ENCODE data around the gene RECQL. TPM values are rescaled to one million over a fixed set of nuclear protein-coding genes. Genes with fewer than 3 reads are reported as not detected.

RECQL gene
- total RNA-seq, 4 donors from 2014 or later, result 6.5 to 33.0 (median 11.0) TPM

GRCh38 chr12:21459474-21459873, 42.0 kb downstream of the RECQL start:
- DNase-seq, result no peak
- H3K27ac ChIP-seq, result no peak overlapping the region
- no peaks in the 10 kb centered on the region for H3K9me3 ChIP-seq
- TF ChIP-seq CTCF (IDR thresholded peaks at IDR 0.05) (no peak), POLR2A (IDR thresholded peaks at IDR 0.05) (no peak)
- no peaks in the 10 kb centered on the region for H3K4me1 ChIP-seq
- peaks cover 0 to 96% (median 7%) of the 10 kb centered on the region in 3 donors for H3K36me3 ChIP-seq
- H3K27me3 ChIP-seq, result no peaks in the 10 kb centered on the region
- H3K4me3 ChIP-seq, result no peak overlapping the region

GRCh38 chr12:21456291-21456780, 45.1 kb downstream of the RECQL start:
- DNase-seq, result no peak
- Histone ChIP-seq H3K4me1 (no peaks in the 10 kb centered on the region), H3K27me3 (no peaks in the 10 kb centered on the region), H3K9me3 (no peaks in the 10 kb centered on the region), H3K4me3 (no peak overlapping the region), H3K27ac (no peak overlapping the region), H3K36me3 (peaks cover 0 to 77% (median under 1%) of the 10 kb centered on the region in 3 donors)
- TF ChIP-seq POLR2A (IDR thresholded peaks at IDR 0.05) (no peak), CTCF (IDR thresholded peaks at IDR 0.05) (no peak)

- H3K4me1 ChIP-seq, result no peaks in the 10 kb centered on the region
- H3K27ac ChIP-seq, result no peak overlapping the region
- no peak for TF ChIP-seq CTCF (IDR thresholded peaks at IDR 0.05)
- TF ChIP-seq POLR2A (IDR thresholded peaks at IDR 0.05), result no peak
- no peak overlapping the region for H3K4me3 ChIP-seq
- no peak for DNase-seq
- H3K9me3 ChIP-seq, result no peaks in the 10 kb centered on the region
- H3K36me3 ChIP-seq, result peaks cover 0 to 79% (median 0%) of the 10 kb centered on the region in 3 donors
- H3K27me3 ChIP-seq, result no peaks in the 10 kb centered on the region
These were observed 48.1 kb downstream of the RECQL start for GRCh38 chr12:21453312-21453852.

GRCh38 chr12:21451529-21451928, 49.9 kb downstream of the RECQL start:
- Histone ChIP-seq H3K36me3 (peaks cover 0 to 79% (median 2%) of the 10 kb centered on the region in 3 donors), H3K9me3 (no peaks in the 10 kb centered on the region), H3K4me3 (no peak overlapping the region), H3K27ac (no peak overlapping the region), H3K4me1 (no peaks in the 10 kb centered on the region), H3K27me3 (no peaks in the 10 kb centered on the region)
- no peak for TF ChIP-seq POLR2A (IDR thresholded peaks at IDR 0.05)
- TF ChIP-seq CTCF (IDR thresholded peaks at IDR 0.05), result no peak
- DNase-seq, result no peak

GRCh38 chr12:21444193-21445146, 57.0 kb downstream of the RECQL start:
- TF ChIP-seq POLR2A (IDR thresholded peaks at IDR 0.05), result no peak
- no peak for TF ChIP-seq CTCF (IDR thresholded peaks at IDR 0.05)
- peaks cover 0 to 57% (median 2%) of the 10 kb centered on the region in 3 donors for H3K36me3 ChIP-seq
- no peak for DNase-seq
- H3K9me3 ChIP-seq, result no peaks in the 10 kb centered on the region
- H3K4me1 ChIP-seq, result peaks cover 0 to 4% (median 0%) of the 10 kb centered on the region in 4 donors
- no peaks in the 10 kb centered on the region for H3K27me3 ChIP-seq
- H3K4me3 ChIP-seq, result no peak overlapping the region
- no peak overlapping the region for H3K27ac ChIP-seq

All from Peyer's patch (tissue), 4 donors.